Spleen (tissue), 11 donors: ENCODE results near the gene ERLIN1. TPM values are rescaled to one million over a fixed set of nuclear protein-coding genes. Genes with fewer than 3 reads are reported as not detected.

Experiments
- DNase-seq: peaks from one replicate; pipeline ENCODE4 v3.0.0-alpha.2; 2020
- H3K27ac ChIP-seq, 8 donors: fragments of 200-600 bp; sonication (generic) in 7 of 8; 1 replicate in 4 of 8; 2 replicates in 4 of 8; pipeline versions ENCODE4 v1.5.0 to v1.8.0; 2016 to 2021; ENCODE audit warnings: inconsistent platforms in 4 of 8, mild to moderate bottlenecking in 4 of 8, moderate library complexity in 1 of 8
- H3K27me3 ChIP-seq, 7 donors: fragments of 200-600 bp; sonication (generic) in 6 of 7; replicated peaks in 1 of 7; 1 replicate in 4 of 7; 2 replicates in 3 of 7; pipeline versions ENCODE4 v1.5.0 to v1.8.0; 2016 to 2021; ENCODE audit warnings: inconsistent platforms in 3 of 7, mild to moderate bottlenecking in 1 of 7
- H3K36me3 ChIP-seq, 6 donors: fragments of 200-600 bp; sonication (generic) in 5 of 6; 1 replicate in 4 of 6; 2 replicates in 2 of 6; pipeline versions ENCODE4 v1.5.0 to v1.8.0; 2016 to 2021; ENCODE audit warnings: inconsistent platforms in 2 of 6
- H3K4me1 ChIP-seq, 6 donors: fragments of 200-600 bp; sonication (generic) in 5 of 6; 1 replicate in 3 of 6; 2 replicates in 3 of 6; pipeline versions ENCODE4 v1.5.0 to v1.8.0; 2016 to 2021; ENCODE audit warnings: inconsistent platforms in 3 of 6
- H3K4me3 ChIP-seq, 8 donors: fragments of 200-600 bp; sonication (generic) in 7 of 8; 1 replicate in 4 of 8; 2 replicates in 4 of 8; pipeline versions ENCODE4 v1.5.0 to v1.8.0; 2016 to 2021; ENCODE audit warnings: inconsistent platforms in 4 of 8, mild to moderate bottlenecking in 4 of 8, moderate library complexity in 2 of 8
- H3K9me3 ChIP-seq, 8 donors: fragments of 200-600 bp; sonication (generic) in 7 of 8; 1 replicate in 4 of 8; 2 replicates in 4 of 8; pipeline versions ENCODE4 v1.5.0 to v1.8.0; 2016 to 2021; ENCODE audit warnings: inconsistent platforms in 4 of 8
- POLR2A ChIP-seq, 3 donors: fragments of 450-650 bp; IDR thresholded peaks; one replicate each; pipeline ENCODE4 v1.5.1; 2017; ENCODE audit warnings: antibody characterized with exemption in 3 of 3, mild to moderate bottlenecking in 1 of 3
- POLR2AphosphoS5 ChIP-seq, 3 donors: sonication (generic); formaldehyde crosslinking; IDR thresholded peaks; one replicate each; pipeline ENCODE4 v1.5.1; 2017; ENCODE audit warnings: antibody characterized with exemption in 3 of 3
- WGBS, 5 donors: extraction: QIAGEN DNeasy Blood & Tissue Kit in 3 of 5; methylation state at CpG; one replicate each; pipeline versions ENCODE4 v1.1.5 to v1.1.7; 2013 to 2018; 5-methylcytosine and 5-hydroxymethylcytosine counted together
- intact Hi-C: fragments of 100-400 bp; cut with DNase I; formaldehyde crosslinking; loops from one replicate; pipeline ENCODE4 v1.15.0; 2023; ENCODE audit warnings: low total_unique reads
- polyA plus RNA-seq, 3 donors: library from polyadenylated mRNA; stranded (reverse); fragments of 200-250 nt; gene quantifications; one replicate each; pipeline ENCODE4 v1.2.1, GENCODE V29; 2013
- total RNA-seq, 7 donors: library from RNA; depleted of rRNA in 3 of 7; stranded (reverse); fragments of >200 nt in 3 of 7; fragmentation: NEBNext Ultra II Directional in 4 of 7; extraction: Animal tissue kit (Norgen Biotek cat#: 25700) in 4 of 7; gene quantifications; one replicate each; pipeline versions ENCODE4 v1.1.0 to v1.2.1, GENCODE V29; 2016 to 2021
- TF ChIP-seq, protein P1 (sequence below), 11 experiments: fragments of 200-600 bp in 7 of 11; fragments of 450-650 bp in 4 of 11; sonication (generic) in 4 of 11; IDR thresholded peaks in 8 of 11; conservative IDR thresholded peaks in 3 of 11; 1 replicate in 7 of 11; 2 replicates in 4 of 11; pipeline versions ENCODE4 v1.4.0 to v1.8.0; 2016 to 2021; ENCODE audit warnings: antibody characterized with exemption in 11 of 11, inconsistent platforms in 4 of 11, mild to moderate bottlenecking in 1 of 11
- donor health status: healthy with polysubstance abuse.
- donor health status: DM: no; HTN: no; CAD: no; lungs with moderate emphysema.
- donor health status: DM: no; HTN: no; CAD: no.
- donor health status: Bipolar disorder and iron deficiency.
- donor health status: healthy.
- donor health status: DM: no; HTN: no; CAD: no.
- donor health status: DM: yes; HTN: yes; CAD: no.

ERLIN1 gene
- total and polyA plus RNA-seq, 10 donors = 2.6 to 29.6 (median 18.0) TPM

DNA sequence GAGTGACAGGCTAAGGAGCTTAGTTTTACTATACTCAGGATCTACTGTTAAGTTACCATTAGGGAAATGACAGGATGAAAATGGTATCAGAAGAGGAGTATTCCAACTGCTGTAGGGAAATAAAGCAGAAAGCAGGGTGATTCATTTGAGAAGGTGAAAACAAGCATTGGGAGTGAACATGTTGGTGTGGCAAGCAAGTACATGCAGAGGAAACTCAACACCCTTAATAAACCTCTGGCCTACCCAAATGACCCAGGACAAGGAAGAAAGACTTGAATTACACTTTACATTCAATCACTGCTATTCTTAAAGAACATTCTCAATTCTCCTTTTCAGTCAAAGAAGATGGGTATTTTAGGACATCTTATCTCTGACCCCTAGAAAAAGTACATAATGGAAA lies 28.7 kb downstream of the ERLIN1 start:
- no peak overlapping the region for H3K4me3 ChIP-seq
- H3K4me1 ChIP-seq = peaks cover 0 to 7% (median 0%) of the 10 kb centered on the region in 6 donors
- H3K27me3 ChIP-seq = no peaks in the 10 kb centered on the region
- TF ChIP-seq POLR2AphosphoS5 (IDR thresholded peaks at IDR 0.05) = no peak
- no peak for TF ChIP-seq POLR2A (IDR thresholded peaks at IDR 0.05)
- TF ChIP-seq, protein P1, sequence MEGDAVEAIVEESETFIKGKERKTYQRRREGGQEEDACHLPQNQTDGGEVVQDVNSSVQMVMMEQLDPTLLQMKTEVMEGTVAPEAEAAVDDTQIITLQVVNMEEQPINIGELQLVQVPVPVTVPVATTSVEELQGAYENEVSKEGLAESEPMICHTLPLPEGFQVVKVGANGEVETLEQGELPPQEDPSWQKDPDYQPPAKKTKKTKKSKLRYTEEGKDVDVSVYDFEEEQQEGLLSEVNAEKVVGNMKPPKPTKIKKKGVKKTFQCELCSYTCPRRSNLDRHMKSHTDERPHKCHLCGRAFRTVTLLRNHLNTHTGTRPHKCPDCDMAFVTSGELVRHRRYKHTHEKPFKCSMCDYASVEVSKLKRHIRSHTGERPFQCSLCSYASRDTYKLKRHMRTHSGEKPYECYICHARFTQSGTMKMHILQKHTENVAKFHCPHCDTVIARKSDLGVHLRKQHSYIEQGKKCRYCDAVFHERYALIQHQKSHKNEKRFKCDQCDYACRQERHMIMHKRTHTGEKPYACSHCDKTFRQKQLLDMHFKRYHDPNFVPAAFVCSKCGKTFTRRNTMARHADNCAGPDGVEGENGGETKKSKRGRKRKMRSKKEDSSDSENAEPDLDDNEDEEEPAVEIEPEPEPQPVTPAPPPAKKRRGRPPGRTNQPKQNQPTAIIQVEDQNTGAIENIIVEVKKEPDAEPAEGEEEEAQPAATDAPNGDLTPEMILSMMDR (IDR thresholded peaks at IDR 0.05 in 8 of 11, conservative IDR thresholded peaks at IDR 0.05 in 3 of 11) = no peak
- no peaks in the 10 kb centered on the region for H3K9me3 ChIP-seq
- no peak overlapping the region for H3K27ac ChIP-seq
- H3K36me3 ChIP-seq = peaks cover 4 to 85% (median 47%) of the 10 kb centered on the region in 6 donors
- intact Hi-C loops = no loop called here
- DNase-seq = no peak

DNA sequence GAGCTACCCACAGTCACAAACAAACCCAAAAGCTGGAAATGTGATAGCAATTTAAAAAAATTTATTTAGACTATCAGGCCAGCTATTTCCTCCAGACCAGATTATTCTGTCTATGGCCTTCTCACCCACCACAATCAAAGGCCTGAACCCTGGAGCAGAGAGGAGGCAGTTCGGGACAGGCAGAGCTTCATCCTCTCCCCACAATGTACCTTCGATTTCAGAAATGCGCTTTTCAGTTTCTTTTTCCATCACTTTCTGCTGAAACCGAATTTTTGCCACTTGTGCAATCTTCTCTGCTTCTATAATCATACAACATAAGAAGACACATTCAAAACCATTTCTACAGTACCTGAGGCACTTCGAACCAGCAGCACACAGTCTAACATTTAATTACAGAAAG lies 29.9 kb downstream of the ERLIN1 start:
- Histone ChIP-seq H3K36me3 (peaks cover 4 to 85% (median 57%) of the 10 kb centered on the region in 6 donors), H3K4me1 (peaks cover 0 to 7% (median 0%) of the 10 kb centered on the region in 6 donors), H3K27ac (no peak overlapping the region), H3K9me3 (no peaks in the 10 kb centered on the region), H3K27me3 (no peaks in the 10 kb centered on the region), H3K4me3 (no peak overlapping the region)
- 76 to 96% (median 88%) methylated on average over 5 of the region's 5 CpGs for WGBS, 5 donors
- TF ChIP-seq POLR2A (IDR thresholded peaks at IDR 0.05) = no peak
- no peak for TF ChIP-seq POLR2AphosphoS5 (IDR thresholded peaks at IDR 0.05)
- TF ChIP-seq, protein P1 (IDR thresholded peaks at IDR 0.05 in 8 of 11, conservative IDR thresholded peaks at IDR 0.05 in 3 of 11) = no peak
- no peak for DNase-seq
- intact Hi-C loops = no loop called here

DNA sequence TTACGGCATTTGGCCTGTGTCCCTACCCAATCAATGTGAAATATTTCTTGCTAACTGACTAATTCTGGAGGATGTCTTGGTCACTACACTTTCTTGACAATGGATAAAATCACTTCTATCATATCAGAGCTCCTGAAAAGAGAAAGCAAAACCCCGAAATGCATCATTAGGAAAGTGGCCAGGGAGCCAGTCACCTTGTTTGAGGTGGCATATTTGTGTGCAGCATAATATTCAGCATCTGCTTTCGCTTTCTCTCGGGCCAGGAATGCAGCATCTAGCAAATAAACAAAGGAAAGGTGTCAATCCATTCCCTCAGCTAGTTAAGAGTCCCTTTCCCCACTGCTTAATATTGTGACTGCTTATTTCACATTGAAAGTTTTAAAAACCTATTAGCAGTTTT lies 31.2 kb downstream of the ERLIN1 start:
- Histone ChIP-seq H3K9me3 (no peaks in the 10 kb centered on the region), H3K4me1 (peaks cover 0 to 13% (median 0%) of the 10 kb centered on the region in 6 donors), H3K27ac (peak overlapping the region in 1 of 8 donors; percentile 35), H3K4me3 (no peak overlapping the region), H3K27me3 (no peaks in the 10 kb centered on the region), H3K36me3 (peaks cover 4 to 90% (median 61%) of the 10 kb centered on the region in 6 donors)
- TF ChIP-seq, protein P1 (IDR thresholded peaks at IDR 0.05 in 8 of 11, conservative IDR thresholded peaks at IDR 0.05 in 3 of 11) = no peak
- TF ChIP-seq POLR2AphosphoS5 (IDR thresholded peaks at IDR 0.05) (no peak), POLR2A (IDR thresholded peaks at IDR 0.05) (no peak)
- intact Hi-C loops = no loop called here
- 77 to 90% (median 87%) methylated on average over 4 of the region's 4 CpGs for WGBS, 5 donors
- no peak for DNase-seq

DNA sequence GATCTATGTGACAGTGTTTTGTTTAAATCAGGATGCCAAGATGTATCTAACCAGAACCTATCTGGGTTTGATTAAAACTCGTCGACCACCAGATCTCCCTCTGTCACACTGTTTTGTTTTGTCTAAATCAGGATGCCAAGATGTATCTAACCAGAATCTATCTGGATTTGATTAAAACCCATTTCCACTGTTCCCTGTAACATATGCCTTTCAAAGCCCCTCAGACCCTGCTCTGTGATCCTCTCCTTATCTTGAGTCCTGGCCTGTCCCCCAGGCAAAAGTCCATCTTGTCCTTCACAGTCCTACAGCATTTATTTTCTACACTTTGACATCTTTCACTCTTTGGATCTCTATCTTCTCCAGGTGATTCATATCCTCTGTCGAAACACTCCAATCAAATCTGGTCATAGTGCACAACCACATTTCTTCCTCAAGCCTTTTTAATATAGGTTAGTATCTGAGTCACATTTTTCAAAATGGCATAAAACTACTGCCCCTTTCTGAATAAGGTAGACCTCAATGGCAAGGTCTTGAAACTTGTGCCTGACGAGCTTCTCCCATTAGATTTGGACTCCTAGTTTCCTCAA lies 32.5 kb downstream of the ERLIN1 start:
- H3K27ac ChIP-seq = peak overlapping the region in 1 of 8 donors; percentile 2
- intact Hi-C loops = no loop called here
- WGBS, 5 donors = 86 to 94% (median 90%) methylated on average over 4 of the region's 4 CpGs
- no peaks in the 10 kb centered on the region for H3K9me3 ChIP-seq
- peaks cover 0 to 25% (median 0%) of the 10 kb centered on the region in 6 donors for H3K4me1 ChIP-seq
- DNase-seq = no peak
- TF ChIP-seq POLR2A (IDR thresholded peaks at IDR 0.05) (no peak), POLR2AphosphoS5 (IDR thresholded peaks at IDR 0.05) (no peak)
- TF ChIP-seq, protein P1 (IDR thresholded peaks at IDR 0.05 in 8 of 11, conservative IDR thresholded peaks at IDR 0.05 in 3 of 11) = no peak
- H3K27me3 ChIP-seq = no peaks in the 10 kb centered on the region
- peaks cover 4 to 92% (median 63%) of the 10 kb centered on the region in 6 donors for H3K36me3 ChIP-seq
- no peak overlapping the region for H3K4me3 ChIP-seq
